ENCODE measurements around the gene SNX5. TPM values are rescaled to one million over a fixed set of nuclear protein-coding genes. Genes with fewer than 3 reads are reported as not detected.

The SNX5 gene
- total RNA-seq, 4 donors from 2014 or later, result 58.3 to 67.3 (median 63.9) TPM

GRCh38 chr20:17949899-17950298 is 18.7 kb downstream of the SNX5 start:
- 99% methylated on average over 4 of the region's 4 CpGs for WGBS
- H3K36me3 ChIP-seq, result peaks cover 57 to 100% (median 94%) of the 10 kb centered on the region in 4 donors
- DNase-seq (ENCODE audit: extremely low spot score), result no peak
- H3K27me3 ChIP-seq, result no peaks in the 10 kb centered on the region
- TF ChIP-seq POLR2A (IDR thresholded peaks at IDR 0.05; ENCODE audit: low read depth) (no peak), POLR2AphosphoS5 (IDR thresholded peaks at IDR 0.05) (no peak), CTCF (IDR thresholded peaks at IDR 0.05) (no peak), EP300 (IDR thresholded peaks at IDR 0.05) (no peak)
- H3K4me1 ChIP-seq, result peaks cover 0 to 9% (median 4%) of the 10 kb centered on the region in 4 donors
- no peak overlapping the region for H3K27ac ChIP-seq (replicated peaks in 1 of 4)
- intact Hi-C loops (cut with DNase I), result no loop called here
- H3K4me3 ChIP-seq, result no peak overlapping the region
- no peaks in the 10 kb centered on the region for H3K9me3 ChIP-seq

DNA sequence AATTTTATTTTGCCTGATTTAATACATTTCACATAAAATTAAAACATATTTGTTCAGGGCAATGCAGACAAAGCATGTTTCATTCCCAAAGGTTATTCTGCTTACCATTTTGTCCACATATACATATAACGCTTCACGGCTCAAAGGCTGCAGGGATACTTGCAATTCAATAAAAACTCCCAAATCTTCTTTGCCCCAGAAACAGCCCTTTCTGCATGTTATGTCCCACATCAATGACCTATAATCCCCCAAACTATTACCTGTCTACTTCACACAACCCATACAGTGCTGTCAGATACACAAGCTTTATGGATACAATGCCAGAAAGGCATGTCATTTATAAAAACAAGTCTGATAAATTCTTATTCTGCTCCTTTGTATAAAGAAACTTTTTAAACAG is 20.2 kb downstream of the SNX5 start:
- H3K36me3 ChIP-seq, result peaks cover 65 to 100% (median 91%) of the 10 kb centered on the region in 4 donors
- WGBS, result 98% methylated on average over 2 of the region's 2 CpGs
- intact Hi-C loops (cut with DNase I), result no loop called here
- H3K4me3 ChIP-seq, result no peak overlapping the region
- no peaks in the 10 kb centered on the region for H3K27me3 ChIP-seq
- H3K27ac ChIP-seq (replicated peaks in 1 of 4), result no peak overlapping the region
- DNase-seq (ENCODE audit: extremely low spot score), result no peak
- TF ChIP-seq CTCF (IDR thresholded peaks at IDR 0.05), result no peak
- no peak for TF ChIP-seq POLR2AphosphoS5 (IDR thresholded peaks at IDR 0.05)
- no peak for TF ChIP-seq EP300 (IDR thresholded peaks at IDR 0.05)
- no peak for TF ChIP-seq POLR2A (IDR thresholded peaks at IDR 0.05; ENCODE audit: low read depth)
- H3K9me3 ChIP-seq, result no peaks in the 10 kb centered on the region
- peaks cover 0 to 9% (median 4%) of the 10 kb centered on the region in 4 donors for H3K4me1 ChIP-seq

- Histone ChIP-seq H3K4me1 (peaks cover 0 to 9% (median 4%) of the 10 kb centered on the region in 4 donors), H3K36me3 (peaks cover 74 to 100% (median 91%) of the 10 kb centered on the region in 4 donors), H3K9me3 (no peaks in the 10 kb centered on the region), H3K4me3 (no peak overlapping the region), H3K27me3 (no peaks in the 10 kb centered on the region), H3K27ac (replicated peaks in 1 of 4) (peak overlapping the region in 1 of 4 donors; percentile 6)
- TF ChIP-seq CTCF (IDR thresholded peaks at IDR 0.05), result no peak
- no peak for TF ChIP-seq EP300 (IDR thresholded peaks at IDR 0.05)
- TF ChIP-seq POLR2A (IDR thresholded peaks at IDR 0.05; ENCODE audit: low read depth), result no peak
- no peak for TF ChIP-seq POLR2AphosphoS5 (IDR thresholded peaks at IDR 0.05)
- intact Hi-C loops (cut with DNase I), result no loop called here
- WGBS, result 51% methylated on average over 5 of the region's 5 CpGs
- DNase-seq (ENCODE audit: extremely low spot score), result no peak
These were observed 21.1 kb downstream of the SNX5 start for GRCh38 chr20:17947474-17947815.

- Histone ChIP-seq H3K4me3 (no peak overlapping the region), H3K4me1 (peaks cover 0 to 9% (median 4%) of the 10 kb centered on the region in 4 donors), H3K9me3 (no peaks in the 10 kb centered on the region), H3K36me3 (peaks cover 73 to 100% (median 92%) of the 10 kb centered on the region in 4 donors), H3K27ac (replicated peaks in 1 of 4) (no peak overlapping the region), H3K27me3 (no peaks in the 10 kb centered on the region)
- 66% methylated on average over 6 of the region's 6 CpGs for WGBS
- intact Hi-C loops (cut with DNase I), result no loop called here
- no peak for TF ChIP-seq CTCF (IDR thresholded peaks at IDR 0.05)
- no peak for TF ChIP-seq POLR2AphosphoS5 (IDR thresholded peaks at IDR 0.05)
- TF ChIP-seq EP300 (IDR thresholded peaks at IDR 0.05), result no peak
- TF ChIP-seq POLR2A (IDR thresholded peaks at IDR 0.05; ENCODE audit: low read depth), result no peak
- no peak for DNase-seq (ENCODE audit: extremely low spot score)
These were observed 21.8 kb downstream of the SNX5 start for GRCh38 chr20:17946572-17947473.
